HepG2 (cell line): ENCODE results near the gene IFNAR2.

Experiments used
- ATF7 ChIP-seq, 2 experiments: fragments of 450-650 bp in 1 of 2; sonication (generic) in 1 of 2; formaldehyde crosslinking in 1 of 2; IDR thresholded peaks; 2 replicates each; pipeline versions ENCODE4 v1.4.0 to v1.6.1; 2016 to 2020; ENCODE audit warnings: antibody characterized with exemption in 1 of 2, mild to moderate bottlenecking in 1 of 2, missing genetic modification reagents in 1 of 2
- CTCF ChIP-seq: sonication (generic); formaldehyde crosslinking; IDR thresholded peaks from 2 replicates; pipeline ENCODE4 v1.5.0; 2020; ENCODE audit warnings: mild to moderate bottlenecking, missing genetic modification reagents, moderate library complexity
- EZH2 ChIP-seq: conservative IDR thresholded peaks from 2 replicates; pipeline ENCODE4 v1.6.1; 2012; ENCODE audit warnings: mild to moderate bottlenecking, low read depth, low read length, moderate library complexity
- FOXK1 ChIP-seq: sonication (generic); formaldehyde crosslinking; IDR thresholded peaks from 2 replicates; pipeline ENCODE4 v1.4.0; 2020; ENCODE audit warnings: low read depth, missing genetic modification reagents, borderline replicate concordance
- HDAC6 ChIP-seq: fragments of 200-600 bp; sonication (generic); IDR thresholded peaks from 2 replicates; pipeline ENCODE4 v1.7.0; 2017; ENCODE audit warnings: mild to moderate bottlenecking, antibody characterized with exemption, low read length, low read depth
- MTF1 ChIP-seq: sonication (generic); formaldehyde crosslinking; IDR thresholded peaks from 2 replicates; pipeline ENCODE4 v1.5.0; 2020; ENCODE audit warnings: missing genetic modification reagents
- POGK ChIP-seq: sonication (generic); formaldehyde crosslinking; conservative IDR thresholded peaks from 2 replicates; pipeline ENCODE4 v1.8.0; 2022; ENCODE audit warnings: mild to moderate bottlenecking, moderate library complexity, missing genetic modification reagents
- RAD51 ChIP-seq: fragments of 450-650 bp; IDR thresholded peaks from 2 replicates; pipeline ENCODE4 v1.6.1; 2016; ENCODE audit warnings: borderline replicate concordance
- RFX5 ChIP-seq: IDR thresholded peaks from 2 replicates; pipeline ENCODE4 v1.6.1; 2011; ENCODE audit warnings: low read depth, low read length, improper control_type of control experiment
- SP4 ChIP-seq: sonication (generic); formaldehyde crosslinking; IDR thresholded peaks from 2 replicates; pipeline ENCODE4 v1.8.1; 2023; ENCODE audit warnings: mild to moderate bottlenecking, missing genetic modification reagents
- TAF1 ChIP-seq: sonication (generic); formaldehyde crosslinking; IDR thresholded peaks from 2 replicates; pipeline ENCODE4 v1.4.0; 2020; ENCODE audit warnings: missing genetic modification reagents
- ZBTB3 ChIP-seq: sonication (generic); formaldehyde crosslinking; IDR thresholded peaks from 2 replicates; pipeline ENCODE4 v1.4.0; 2020; ENCODE audit warnings: low read depth, mild to moderate bottlenecking, moderate library complexity, missing genetic modification reagents, borderline replicate concordance
- ZNF143 ChIP-seq: sonication (generic); formaldehyde crosslinking; IDR thresholded peaks from 2 replicates; pipeline ENCODE4 v1.4.0; 2020; ENCODE audit warnings: missing genetic modification reagents
- ZNF264 ChIP-seq: sonication (generic); formaldehyde crosslinking; IDR thresholded peaks from 2 replicates; pipeline ENCODE4 v1.4.0; 2020; ENCODE audit warnings: missing genetic modification reagents

GRCh38 chr21:33189824-33190223 lies 39.9 kb upstream of the IFNAR2 start:
- TF ChIP-seq TAF1 (CRISPR knock-in tag) (no peak), ZNF143 (CRISPR knock-in tag) (no peak), POGK (CRISPR knock-in tag) (no peak), EZH2 (no peak), CTCF (CRISPR knock-in tag) (no peak), SP4 (no peak), ATF7 (IDR thresholded peaks at IDR 0.05) (no peak), ATF7 (CRISPR knock-in tag; IDR thresholded peaks at IDR 0.05) (no peak), FOXK1 (CRISPR knock-in tag) (no peak), ZBTB3 (CRISPR knock-in tag) (no peak), RAD51 (no peak), HDAC6 (no peak), ZNF264 (CRISPR knock-in tag) (no peak), RFX5 (no peak), MTF1 (CRISPR knock-in tag) (no peak)
